Thymus (tissue), 11 donors: ENCODE results near the gene TIRAP. TPM values are rescaled to one million over a fixed set of nuclear protein-coding genes. Genes with fewer than 3 reads are reported as not detected.

ENCODE experiments used
- DNase-seq, 9 donors: peaks; one replicate each; pipeline ENCODE4 v3.0.0-alpha.2; 2013; ENCODE audit warnings: low spot score in 9 of 9, low read depth in 6 of 9, missing footprints in 1 of 9
- H3K27ac ChIP-seq, 2 donors: one replicate each; pipeline ENCODE4 v1.5.1; 2013; ENCODE audit warnings: control low read depth in 1 of 2, low read depth in 1 of 2, low read length in 1 of 2, mild to moderate bottlenecking in 1 of 2, moderate library complexity in 1 of 2
- H3K27me3 ChIP-seq, 2 donors: one replicate each; pipeline ENCODE4 v1.5.1; 2013; ENCODE audit warnings: low read length in 1 of 2; ENCODE audit not compliant: control insufficient read depth in 2 of 2, insufficient read depth in 1 of 2
- H3K36me3 ChIP-seq, 2 donors: one replicate each; pipeline ENCODE4 v1.5.1; 2013; ENCODE audit warnings: low read length in 1 of 2, mild to moderate bottlenecking in 1 of 2, moderate library complexity in 1 of 2; ENCODE audit not compliant: control insufficient read depth in 2 of 2, insufficient read depth in 2 of 2
- H3K4me1 ChIP-seq, 2 donors: one replicate each; pipeline ENCODE4 v1.5.1; 2013; ENCODE audit warnings: low read length in 2 of 2; ENCODE audit not compliant: control insufficient read depth in 2 of 2, insufficient read depth in 2 of 2
- H3K4me3 ChIP-seq, 2 donors: one replicate each; pipeline ENCODE4 v1.5.1; 2013; ENCODE audit warnings: low read length in 2 of 2, control low read depth in 1 of 2, mild to moderate bottlenecking in 1 of 2
- H3K9me3 ChIP-seq, 2 donors: one replicate each; pipeline ENCODE4 v1.5.1; 2013; ENCODE audit warnings: low read length in 1 of 2, mild to moderate bottlenecking in 1 of 2; ENCODE audit not compliant: control insufficient read depth in 2 of 2, insufficient read depth in 1 of 2
- WGBS: extraction: QIAGEN DNeasy Blood & Tissue Kit; methylation state at CpG from one replicate; pipeline ENCODE4 v1.1.7; 2013; 5-methylcytosine and 5-hydroxymethylcytosine counted together
- polyA plus RNA-seq: library from polyadenylated mRNA; stranded (reverse); fragments of 200-250 nt; gene quantifications from one replicate; pipeline ENCODE4 v1.2.3, GENCODE V29; 2013
- total RNA-seq: library from RNA; stranded (reverse); fragments of 120-200 nt; gene quantifications from one replicate; pipeline ENCODE4 v1.2.4, GENCODE V29; 2013
- donor health status: healthy.

TIRAP gene
- total and polyA plus RNA-seq, 2 donors: 1.8 to 4.8 TPM

DNA sequence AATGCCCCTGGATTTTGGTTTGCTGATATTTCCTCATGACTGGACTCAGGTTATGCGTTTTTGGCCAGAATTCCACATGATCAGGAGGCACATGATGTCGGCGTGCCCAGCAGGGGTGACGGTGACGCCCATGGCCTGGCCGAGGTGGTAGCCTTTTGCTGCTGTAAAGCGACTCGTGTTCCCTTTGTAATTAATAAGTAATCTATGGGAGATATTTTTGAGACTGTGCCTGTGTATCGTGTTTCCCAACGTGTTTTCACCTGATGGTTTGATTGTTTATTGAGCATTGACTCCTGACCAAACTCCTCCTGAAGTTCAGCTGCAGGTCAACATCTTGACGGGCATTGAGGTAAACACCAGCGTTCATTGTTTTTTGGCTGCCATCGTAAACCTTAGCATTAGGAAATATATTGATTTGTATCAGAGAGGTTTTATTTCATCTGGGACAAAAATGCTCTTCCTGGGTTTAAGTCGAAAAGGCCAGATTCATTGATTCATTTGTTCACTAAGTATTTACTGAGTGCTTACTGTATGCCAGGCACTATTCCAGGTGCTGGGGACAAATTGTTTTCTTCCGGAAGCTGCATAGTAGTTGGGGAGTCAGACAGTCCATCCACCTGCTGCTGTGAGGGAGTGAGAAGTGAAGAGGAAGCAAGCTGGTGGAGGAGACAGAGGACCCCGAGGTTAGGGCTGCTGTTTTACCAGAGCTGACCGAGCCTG is 44.5 kb downstream of the TIRAP start:
- WGBS: 90% methylated on average over 17 of the region's 17 CpGs
- peaks cover 0 to 22% of the 10 kb centered on the region in 2 donors for H3K4me1 ChIP-seq
- no peaks in the 10 kb centered on the region for H3K9me3 ChIP-seq
- no peak overlapping the region for H3K27ac ChIP-seq
- peaks cover under 1 to 13% of the 10 kb centered on the region in 2 donors for H3K36me3 ChIP-seq
- DNase-seq: no peak
- no peak overlapping the region for H3K4me3 ChIP-seq
- H3K27me3 ChIP-seq: no peaks in the 10 kb centered on the region

DNA sequence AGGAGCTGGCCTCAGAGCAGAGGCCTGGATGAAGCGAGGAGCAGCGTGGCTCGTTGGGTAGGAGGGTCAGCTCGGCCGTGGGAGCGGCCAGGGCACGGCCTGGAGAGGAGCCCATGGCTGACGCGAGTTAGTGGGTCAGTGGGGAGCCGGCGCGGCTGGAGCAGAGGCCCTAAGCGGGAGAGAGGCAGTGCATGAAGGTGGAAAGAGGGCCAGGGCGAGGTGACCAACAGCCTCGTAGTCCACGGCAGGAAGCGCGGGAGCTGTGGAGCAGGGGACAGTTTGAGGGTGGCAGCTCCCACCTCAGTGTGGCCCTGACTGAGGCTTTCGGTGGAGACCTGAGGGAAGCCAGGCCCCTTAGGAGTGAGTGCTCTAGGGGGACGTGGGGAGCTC is 45.1 kb downstream of the TIRAP start:
- 90% methylated on average over 20 of the region's 20 CpGs for WGBS
- Histone ChIP-seq H3K27me3 (no peaks in the 10 kb centered on the region), H3K4me1 (peaks cover 0 to 22% of the 10 kb centered on the region in 2 donors), H3K27ac (peak overlapping the region in 1 of 2 donors; percentile 26), H3K9me3 (no peaks in the 10 kb centered on the region), H3K4me3 (no peak overlapping the region), H3K36me3 (peaks cover 4 to 13% of the 10 kb centered on the region in 2 donors)
- DNase-seq: no peak

GRCh38 chr11:126328444-126328843 is 45.6 kb downstream of the TIRAP start:
- 77% methylated on average over 12 of the region's 12 CpGs for WGBS
- Histone ChIP-seq H3K27ac (peak overlapping the region in 1 of 2 donors; percentile 26), H3K9me3 (no peaks in the 10 kb centered on the region), H3K36me3 (peaks cover 4 to 13% of the 10 kb centered on the region in 2 donors), H3K4me1 (peaks cover 0 to 22% of the 10 kb centered on the region in 2 donors), H3K27me3 (no peaks in the 10 kb centered on the region), H3K4me3 (no peak overlapping the region)
- DNase-seq: no peak

- H3K27me3 ChIP-seq: no peaks in the 10 kb centered on the region
- DNase-seq: no peak
- 95% methylated on average over 9 of the region's 9 CpGs for WGBS
- peaks cover 0 to 22% of the 10 kb centered on the region in 2 donors for H3K4me1 ChIP-seq
- H3K27ac ChIP-seq: no peak overlapping the region
- no peaks in the 10 kb centered on the region for H3K9me3 ChIP-seq
- H3K4me3 ChIP-seq: no peak overlapping the region
- peaks cover 4 to 13% of the 10 kb centered on the region in 2 donors for H3K36me3 ChIP-seq
Measured at GRCh38 chr11:126328938-126329643, 46.2 kb downstream of the TIRAP start.

- Histone ChIP-seq H3K9me3 (no peaks in the 10 kb centered on the region), H3K36me3 (peaks cover 7 to 13% of the 10 kb centered on the region in 2 donors), H3K27ac (no peak overlapping the region), H3K27me3 (no peaks in the 10 kb centered on the region), H3K4me3 (no peak overlapping the region), H3K4me1 (peaks cover 3 to 25% of the 10 kb centered on the region in 2 donors)
- 94% methylated on average over 11 of the region's 11 CpGs for WGBS
- no peak for DNase-seq
Measured at GRCh38 chr11:126329644-126330211, 46.8 kb downstream of the TIRAP start.

DNA sequence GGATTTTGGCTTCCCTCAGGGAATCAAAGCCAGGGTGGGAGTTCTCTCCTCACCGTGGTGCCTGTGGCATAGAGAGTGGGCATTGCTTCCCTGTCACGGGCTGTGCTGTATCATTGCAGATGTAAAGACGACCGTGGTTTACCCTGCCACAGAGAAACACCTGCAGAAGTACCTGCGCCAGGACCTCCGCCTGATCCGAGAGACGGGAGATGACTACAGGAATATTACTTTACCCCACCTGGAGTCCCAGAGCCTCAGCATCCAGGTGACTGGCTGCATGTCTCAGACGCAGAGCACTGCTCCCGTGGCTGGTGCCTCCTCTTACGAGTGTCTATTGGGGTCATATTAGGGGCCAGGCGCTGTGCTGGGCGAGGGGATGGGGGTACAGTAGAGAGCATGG is 48.4 kb downstream of the TIRAP start:
- Histone ChIP-seq H3K4me1 (peaks cover 12 to 39% of the 10 kb centered on the region in 2 donors), H3K4me3 (no peak overlapping the region), H3K36me3 (peaks cover 11 to 13% of the 10 kb centered on the region in 2 donors), H3K27ac (no peak overlapping the region), H3K27me3 (no peaks in the 10 kb centered on the region), H3K9me3 (no peaks in the 10 kb centered on the region)
- DNase-seq: no peak
- 97% methylated on average over 13 of the region's 13 CpGs for WGBS

DNA sequence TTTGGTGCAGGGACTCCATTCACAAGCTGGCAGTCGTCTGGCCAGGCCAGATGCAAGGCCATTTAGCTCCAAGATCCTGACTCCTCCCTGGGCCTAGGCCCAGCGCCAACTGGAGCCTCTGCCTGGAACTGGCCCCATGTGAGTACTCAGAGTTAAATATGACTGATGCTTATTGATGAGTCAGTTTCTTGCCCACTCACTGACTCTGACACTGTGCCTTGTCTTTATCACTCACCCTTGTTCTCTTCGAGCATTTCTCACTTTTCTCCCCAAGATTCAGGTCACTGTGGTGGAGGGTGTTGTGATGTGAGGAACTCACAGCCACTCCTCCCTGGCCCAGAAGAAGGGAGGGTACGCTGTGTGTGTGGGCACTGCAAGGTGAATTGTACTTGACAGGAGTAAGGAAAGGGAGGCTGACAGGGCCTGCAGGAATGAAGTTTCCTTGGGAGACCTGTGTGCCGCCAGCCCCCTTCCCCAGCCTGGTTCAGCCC is 49.4 kb downstream of the TIRAP start:
- H3K27me3 ChIP-seq: no peaks in the 10 kb centered on the region
- DNase-seq: no peak
- no peak overlapping the region for H3K27ac ChIP-seq
- peaks cover 11 to 13% of the 10 kb centered on the region in 2 donors for H3K36me3 ChIP-seq
- no peak overlapping the region for H3K4me3 ChIP-seq
- WGBS: 98% methylated on average over 5 of the region's 5 CpGs
- no peaks in the 10 kb centered on the region for H3K9me3 ChIP-seq
- H3K4me1 ChIP-seq: peaks cover 14 to 49% of the 10 kb centered on the region in 2 donors

DNA sequence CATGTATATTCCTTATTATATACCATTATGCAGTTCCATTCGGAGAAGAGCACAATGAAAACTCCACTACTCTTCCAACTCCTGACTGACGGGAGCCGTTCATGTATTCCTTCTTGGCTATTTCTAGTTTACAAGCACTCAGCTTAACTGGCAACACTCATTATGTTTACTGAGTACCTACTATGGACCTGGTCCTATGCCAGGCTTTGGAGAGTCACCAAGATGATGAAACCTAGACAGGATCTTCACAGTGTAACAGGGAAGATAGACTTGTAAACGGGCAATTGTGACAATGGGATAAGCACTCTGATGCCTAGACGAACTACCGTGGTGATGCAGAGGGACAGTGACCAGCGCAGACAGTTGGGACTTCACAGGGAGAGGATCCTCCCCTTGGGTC is 50.2 kb downstream of the TIRAP start:
- no peaks in the 10 kb centered on the region for H3K27me3 ChIP-seq
- no peak for DNase-seq
- WGBS: 98% methylated on average over 7 of the region's 7 CpGs
- H3K36me3 ChIP-seq: peaks cover 11 to 13% of the 10 kb centered on the region in 2 donors
- H3K4me3 ChIP-seq: no peak overlapping the region
- no peak overlapping the region for H3K27ac ChIP-seq
- peaks cover 14 to 48% of the 10 kb centered on the region in 2 donors for H3K4me1 ChIP-seq
- no peaks in the 10 kb centered on the region for H3K9me3 ChIP-seq
